Stromal cell of bone marrow (primary cell): ENCODE data around the gene B9D1.
A peak's percentile ranks its signal among the peaks of the same experiment; 100 is the strongest.

Experiments
- DNase-seq: peaks from one replicate; pipeline ENCODE4 v3.0.0-alpha.2; 2012; ENCODE audit warnings: low read depth

Gene B9D1

DNA sequence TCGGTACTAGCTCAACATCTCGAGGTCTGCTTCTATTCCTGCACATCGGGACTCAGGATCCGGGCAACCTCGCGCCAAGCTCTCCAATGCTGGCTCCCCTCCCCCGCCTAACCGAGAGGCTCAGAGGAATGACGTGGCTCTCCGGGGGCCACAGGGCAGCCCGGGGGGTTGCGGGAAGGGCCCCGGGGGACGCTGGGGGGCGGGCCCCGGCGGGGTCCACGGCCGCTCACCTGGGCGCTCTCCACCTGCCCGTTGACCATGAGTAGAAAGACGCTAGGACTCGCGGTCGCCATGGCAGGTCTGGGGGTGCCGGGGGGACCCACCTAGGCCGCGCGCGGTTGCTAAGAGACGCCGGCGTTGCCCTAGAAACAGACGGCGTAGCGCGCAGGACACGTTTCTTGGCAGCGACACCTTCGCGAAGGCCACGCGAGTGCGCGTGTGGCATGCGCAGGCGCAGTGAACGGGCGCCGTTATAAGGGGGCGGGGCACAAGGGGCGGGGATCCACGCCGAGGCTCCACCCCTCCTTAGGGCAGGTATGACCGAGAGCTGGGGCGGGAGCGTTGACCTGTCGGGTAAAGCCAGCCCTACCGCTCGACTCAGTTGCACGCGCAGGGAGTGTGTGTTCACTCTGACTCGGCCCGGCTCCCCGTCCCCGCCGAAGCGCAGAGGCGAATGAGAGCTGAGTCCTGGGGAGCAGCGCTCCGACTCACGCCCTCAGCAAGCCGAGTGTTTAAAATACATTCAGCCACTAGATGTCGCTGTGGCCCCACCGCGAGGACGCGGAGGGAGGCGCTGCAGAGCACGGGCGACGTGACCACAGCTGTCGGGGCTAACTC lies at the start of gene B9D1:
Gene B9D1, minus strand, starts transcription at position 447 of the 837 bp plus-strand sequence. Its CDS starts 154 bp downstream, at position 293.
- DNase-seq, result peak; percentile 71

GRCh38 chr17:19411631-19412030 lies 49.1 kb upstream of the B9D1 start:
- no peak for DNase-seq

DNA sequence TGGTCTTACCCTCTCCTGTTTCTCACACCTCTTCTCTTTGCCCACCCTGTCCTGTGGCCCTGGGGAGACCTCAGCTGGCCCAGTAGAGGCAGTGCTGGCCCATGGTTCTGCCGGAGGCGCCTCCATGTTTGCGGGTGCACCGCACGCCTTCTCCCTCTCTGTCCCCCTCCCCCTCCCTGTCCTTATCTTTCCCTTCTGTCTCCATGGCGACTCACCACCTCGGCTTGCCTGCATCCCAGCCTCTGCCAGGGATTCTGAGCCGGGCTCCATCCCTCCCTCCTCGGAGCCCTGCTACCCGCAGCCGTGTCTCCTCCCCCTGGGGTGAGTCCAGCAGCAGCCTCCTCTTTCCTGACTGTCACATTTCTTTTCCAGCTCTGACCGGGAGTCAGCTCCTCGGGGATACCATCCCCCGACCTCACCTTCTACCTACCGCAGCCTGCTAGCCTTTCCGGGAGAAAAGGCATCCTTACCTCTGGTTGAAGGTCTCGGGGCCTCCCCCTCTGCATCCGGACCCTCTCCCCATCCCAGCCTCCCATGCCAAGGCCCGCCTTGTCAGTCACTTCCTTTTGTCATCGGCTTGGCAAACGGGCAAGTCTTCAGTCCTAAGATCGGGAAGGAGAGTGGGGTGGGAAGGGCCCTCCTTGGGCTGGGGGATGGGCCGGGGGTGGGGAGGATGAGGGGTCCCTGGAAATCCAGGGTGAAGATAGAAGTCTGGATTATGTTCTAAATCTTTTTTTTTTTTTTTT lies 48.5 kb upstream of the B9D1 start, which contains the start of gene RNF112:
Gene RNF112, plus strand, starts transcription at position 358 of the 746 bp plus-strand sequence. Its CDS starts 177 bp downstream, at position 535.
- DNase-seq, result peak; percentile 18

DNA sequence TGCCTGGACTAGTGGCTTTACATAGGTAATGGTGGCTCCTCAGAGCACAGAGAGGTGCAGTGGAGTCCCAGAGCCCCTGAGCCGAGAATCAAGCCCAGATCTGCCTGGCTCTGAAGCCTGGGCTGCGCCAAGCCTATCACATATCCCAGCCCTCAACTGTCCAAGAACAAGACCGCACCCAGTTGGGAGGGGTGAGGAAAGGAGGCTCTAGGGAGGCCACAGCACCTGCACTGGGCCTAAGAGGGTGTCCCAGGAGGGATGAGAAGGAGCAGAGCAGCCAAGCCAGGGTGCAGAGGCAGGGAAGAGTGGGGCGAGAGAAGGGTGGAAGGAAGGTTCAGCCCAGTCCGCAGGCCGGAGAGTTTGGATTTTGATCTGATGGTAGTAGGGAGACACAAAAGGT lies 47.6 kb upstream of the B9D1 start:
- DNase-seq, result no peak

- no peak for DNase-seq
Observed at GRCh38 chr17:19409509-19409908, 47.0 kb upstream of the B9D1 start.

- no peak for DNase-seq
Observed at GRCh38 chr17:19409066-19409465, 46.5 kb upstream of the B9D1 start.

DNA sequence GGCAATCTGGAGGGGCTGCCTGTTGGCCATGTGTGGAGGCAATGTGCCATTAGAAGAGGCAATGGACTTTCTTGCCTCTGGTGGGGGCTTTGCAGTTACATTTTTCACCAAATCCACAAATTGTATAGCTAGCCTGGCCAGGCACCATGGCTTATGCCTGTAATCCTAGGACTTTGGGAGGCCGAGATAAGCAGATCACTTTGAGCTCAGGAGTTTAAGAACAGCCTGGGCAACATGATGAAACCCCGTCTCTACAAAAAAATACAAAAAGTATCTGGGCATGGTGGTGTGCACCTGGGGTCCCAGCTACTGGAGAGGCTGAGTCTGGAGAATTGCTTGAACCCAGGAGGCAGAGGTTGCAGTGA lies 45.8 kb upstream of the B9D1 start:
- no peak for DNase-seq

GRCh38 chr17:19407601-19408345 lies 45.2 kb upstream of the B9D1 start:
- DNase-seq, result no peak

GRCh38 chr17:19405114-19405513 lies 42.6 kb upstream of the B9D1 start:
- no peak for DNase-seq

- no peak for DNase-seq
Observed at GRCh38 chr17:19404264-19404663, 41.7 kb upstream of the B9D1 start.

DNA sequence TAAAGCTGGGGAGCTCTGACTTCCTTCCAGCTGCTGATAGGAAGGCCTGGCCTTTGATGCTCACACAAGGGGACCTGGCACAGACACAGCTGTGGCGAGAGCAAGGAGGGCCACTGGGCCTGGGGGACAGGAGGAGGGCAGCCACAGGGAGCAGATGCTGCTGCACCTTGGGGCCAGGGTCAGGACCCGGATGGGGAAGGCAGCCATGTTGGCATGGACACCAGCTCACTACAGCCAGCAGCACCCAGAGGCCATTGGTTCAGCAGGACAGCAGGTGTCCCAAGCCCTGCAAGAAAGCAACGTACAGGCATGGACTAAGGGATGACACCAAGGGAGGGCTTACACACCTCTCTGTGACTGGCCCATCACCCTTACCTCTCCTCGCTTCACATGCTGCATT lies 40.5 kb upstream of the B9D1 start:
- DNase-seq, result no peak

DNA sequence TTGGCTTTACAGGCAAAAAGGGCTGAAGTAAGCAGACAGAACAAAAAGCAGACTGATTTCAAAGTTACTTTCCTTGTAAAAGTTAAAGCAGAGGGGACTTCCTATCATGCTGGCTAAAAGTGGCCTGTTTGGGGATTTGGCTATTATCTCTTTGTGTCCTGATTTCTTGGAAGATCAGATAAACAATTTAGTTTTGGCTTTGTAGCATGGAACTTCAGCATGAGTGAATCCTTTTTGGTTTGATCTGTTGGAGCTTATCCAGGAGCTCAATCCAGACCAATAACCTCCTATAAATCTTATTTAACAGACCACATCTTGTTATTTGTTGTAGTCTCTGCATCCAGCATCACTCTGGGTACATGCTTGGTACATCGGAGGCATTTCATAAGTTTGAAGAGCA lies 39.6 kb upstream of the B9D1 start:
- DNase-seq, result no peak

DNA sequence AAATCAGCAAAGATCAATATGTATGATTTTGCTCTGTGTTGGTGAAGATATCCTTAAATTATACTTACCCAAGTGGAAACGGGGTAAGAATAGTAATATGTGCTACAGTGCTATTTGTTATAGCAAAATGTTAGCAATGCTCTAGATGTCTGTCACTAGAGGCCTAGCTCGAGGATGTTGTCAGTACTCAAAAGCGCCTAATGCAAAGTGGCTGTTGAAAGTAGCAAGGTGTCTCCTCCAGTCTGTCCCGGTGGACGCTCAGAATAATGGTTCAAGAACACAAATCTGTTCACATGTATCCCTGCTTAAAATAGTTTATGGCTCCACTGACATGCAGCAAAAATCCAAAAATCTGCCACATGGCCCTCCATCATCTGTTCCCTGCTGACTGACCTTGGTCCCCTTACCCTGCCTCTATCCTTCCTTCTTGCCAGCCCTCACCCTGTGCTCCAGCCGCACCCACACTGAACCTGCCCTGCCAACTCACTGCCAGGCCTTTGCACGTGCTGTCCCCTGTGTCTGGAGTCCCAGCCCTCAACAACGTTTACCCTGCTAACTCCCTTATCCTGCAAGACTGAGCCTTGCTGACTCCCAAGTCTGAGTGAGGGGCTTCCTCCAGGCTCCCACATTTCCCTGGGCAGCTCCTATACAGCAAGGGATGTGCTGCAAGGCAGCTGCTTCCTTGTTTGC lies 38.9 kb upstream of the B9D1 start:
- no peak for DNase-seq

GRCh38 chr17:19399750-19400450 lies 37.4 kb upstream of the B9D1 start:
- no peak for DNase-seq

GRCh38 chr17:19398301-19399181 lies 36.0 kb upstream of the B9D1 start:
- DNase-seq, result peak; percentile 44

- DNase-seq, result no peak
Observed at GRCh38 chr17:19397556-19398041, 35.1 kb upstream of the B9D1 start.

- DNase-seq, result no peak
Observed at GRCh38 chr17:19392303-19392702, 29.8 kb upstream of the B9D1 start.

DNA sequence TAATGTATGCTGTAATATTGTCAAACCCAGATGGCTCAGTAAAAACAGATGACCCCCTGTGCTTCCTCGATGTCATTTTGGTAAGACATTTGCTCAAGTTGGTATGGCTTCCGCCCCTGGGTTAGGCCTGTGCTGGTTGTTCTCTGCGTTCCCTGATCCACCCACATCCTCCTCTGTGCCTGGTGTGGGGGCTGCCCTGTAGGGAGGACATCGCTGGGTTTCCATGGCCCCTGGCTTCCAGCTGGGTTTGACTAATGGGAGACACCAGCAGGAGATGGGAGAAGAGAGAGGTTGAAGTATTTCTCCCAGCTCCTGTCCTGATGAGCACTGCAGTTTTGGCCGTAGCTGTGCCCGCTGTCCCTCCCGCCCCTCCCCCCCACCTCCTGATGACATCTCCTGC lies 28.9 kb upstream of the B9D1 start:
- no peak for DNase-seq

DNA sequence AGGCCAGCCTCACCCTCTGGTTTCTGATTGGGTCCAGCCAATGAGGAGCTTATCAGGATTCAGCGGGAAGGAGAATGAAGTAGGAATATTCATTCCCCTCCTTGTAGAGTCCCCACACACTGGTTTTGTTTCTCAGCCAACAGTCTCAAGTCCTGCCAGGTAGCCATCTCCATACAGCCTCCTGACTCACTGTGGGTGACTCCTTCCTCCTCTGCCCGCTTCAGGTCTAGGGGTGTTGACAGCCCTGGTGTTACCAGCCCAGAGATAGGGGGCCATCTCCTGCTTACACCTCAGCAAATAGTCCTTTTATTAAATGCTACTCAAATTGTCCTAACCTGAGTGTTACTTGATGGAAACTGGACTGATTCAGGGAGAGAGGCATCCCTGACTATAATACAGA lies 28.4 kb upstream of the B9D1 start:
- DNase-seq, result no peak
